OCI-LY7 (cell line): ENCODE data around the gene TSR1. TPM values are rescaled to one million over a fixed set of nuclear protein-coding genes. Genes with fewer than 3 reads are reported as not detected.
A peak's percentile ranks its signal among the peaks of the same experiment; 100 is the strongest.

ENCODE experiments used
- BruUV-seq: library from RNA; stranded (reverse); fragments of 400-500 nt; replicated peaks from 2 replicates; lab custom pipeline; 2021; lab: Mats Ljungman, UMichigan
- CTCF ChIA-PET: fragments of 300-600 bp; sonication (Branson Sonifier 250); formaldehyde crosslinking; loops from one replicate; lab custom pipeline; 2022; ENCODE audit warnings: antibody characterized with exemption; ENCODE audit not compliant: unreplicated experiment; lab: Charles Lee
- POLR2A ChIA-PET: fragments of 300-600 bp; sonication (Branson Sonifier 250); formaldehyde crosslinking; loops from one replicate; lab custom pipeline; 2022; ENCODE audit warnings: antibody characterized with exemption; lab: Charles Lee
- DNase-seq: peaks from one replicate; pipeline ENCODE4 v3.0.0-alpha.2; 2015; ENCODE audit warnings: low spot score
- H2AFZ ChIP-seq: fragments of 200-600 bp; sonication (generic), shearing (Covaris generic); 2 replicates; pipeline ENCODE4 v1.6.1; 2014; ENCODE audit warnings: mild to moderate bottlenecking, antibody characterized with exemption, low read length, moderate library complexity
- H3K27ac ChIP-seq: fragments of 200-600 bp; sonication (generic); 2 replicates; pipeline ENCODE4 v1.5.1; 2014; ENCODE audit warnings: mixed run types, low read depth, mild to moderate bottlenecking, moderate library complexity, low read length, inconsistent platforms; ENCODE audit not compliant: poor library complexity, severe bottlenecking
- H3K36me3 ChIP-seq: fragments of 200-600 bp; sonication (generic); 2 replicates; pipeline ENCODE4 v1.6.1; 2014; ENCODE audit warnings: mild to moderate bottlenecking, antibody characterized with exemption, low read length, moderate library complexity, mixed read lengths; ENCODE audit not compliant: insufficient read depth
- H3K4me1 ChIP-seq: fragments of 200-600 bp; sonication (generic); 2 replicates; pipeline ENCODE4 v1.5.1; 2014; ENCODE audit warnings: mild to moderate bottlenecking, low read length; ENCODE audit not compliant: insufficient read depth, poor library complexity, severe bottlenecking
- H3K4me2 ChIP-seq: fragments of 200-600 bp; sonication (generic); 2 replicates; pipeline ENCODE4 v1.6.1; 2014; ENCODE audit warnings: mild to moderate bottlenecking, low read length
- H3K4me3 ChIP-seq: fragments of 200-600 bp; sonication (generic); 2 replicates; pipeline ENCODE4 v1.5.1; 2014; ENCODE audit warnings: mild to moderate bottlenecking, low read depth, low read length; ENCODE audit not compliant: poor library complexity, severe bottlenecking
- H3K79me2 ChIP-seq: fragments of 200-600 bp; sonication (generic); 2 replicates; pipeline ENCODE4 v1.6.1; 2016; ENCODE audit warnings: low read depth, mild to moderate bottlenecking, low read length, moderate library complexity, mixed read lengths; ENCODE audit not compliant: insufficient read depth
- H3K9me2 ChIP-seq: fragments of 200-600 bp; sonication (generic); 2 replicates; pipeline ENCODE4 v1.6.1; 2016; ENCODE audit warnings: mild to moderate bottlenecking, low read length, mixed read lengths; ENCODE audit not compliant: insufficient read depth
- H3K9me3 ChIP-seq: fragments of 200-600 bp; sonication (generic); 2 replicates; pipeline ENCODE4 v1.6.1; 2014; ENCODE audit warnings: mild to moderate bottlenecking, mixed run types, low read length, mixed read lengths
- H4K20me1 ChIP-seq: fragments of 200-600 bp; sonication (generic); 2 replicates; pipeline ENCODE4 v1.6.1; 2014; ENCODE audit warnings: mild to moderate bottlenecking, antibody characterized with exemption, low read length, moderate library complexity, mixed read lengths; ENCODE audit not compliant: insufficient read depth
- CTCF ChIP-seq: fragments of 200-600 bp; sonication (generic); conservative IDR thresholded peaks from 2 replicates; pipeline ENCODE4 v1.5.1; 2014; ENCODE audit warnings: mild to moderate bottlenecking, antibody characterized with exemption, low read length, moderate library complexity, mixed read lengths
- EZH2phosphoT487 ChIP-seq: fragments of 200-600 bp; sonication (generic); IDR thresholded peaks from 2 replicates; pipeline ENCODE4 v1.6.1; 2018; ENCODE audit warnings: low read depth, borderline replicate concordance, mild to moderate bottlenecking, mixed run types, antibody characterized with exemption, low read length, moderate library complexity, mixed read lengths
- intact Hi-C: fragments of 100-400 bp; cut with micrococcal nuclease; formaldehyde crosslinking; loops from one replicate; pipeline ENCODE4 v1.10.0; 2022; ENCODE audit not compliant: unreplicated experiment
- total RNA-seq, 2 experiments: library from RNA; depleted of rRNA in 1 of 2; stranded (reverse); fragments of >200 nt in 1 of 2; shearing (Covaris generic) in 1 of 2; gene quantifications; 2 replicates each; pipeline ENCODE4 v1.2.3, GENCODE V29; 2014 to 2022

TSR1 gene
- total RNA-seq, 2 experiments from 2014 or later, result 58.7 to 85.8 TPM

GRCh38 chr17:2283302-2283701, 53.0 kb downstream of the TSR1 start:
- intact Hi-C loops, result no loop called here
- H2AFZ ChIP-seq, result no peak overlapping the region

GRCh38 chr17:2282297-2282873, 53.9 kb downstream of the TSR1 start:
- peaks cover 66% of the 10 kb centered on the region for H3K36me3 ChIP-seq
- CTCF ChIA-PET, result interaction anchor here (0.6 kb wide), 1 partner anchor 22 kb away, joined by 3 read pairs; the partner anchor contains the start of gene SRR

More at GRCh38 chr17:2283302-2283701, 53.0 kb downstream of the TSR1 start:
- H3K4me3 ChIP-seq, result no peak overlapping the region
- H3K9me3 ChIP-seq, result no peaks in the 10 kb centered on the region
- H4K20me1 ChIP-seq, result no peaks in the 10 kb centered on the region
- no peaks in the 10 kb centered on the region for H3K9me2 ChIP-seq
- peaks cover 71% of the 10 kb centered on the region for H3K36me3 ChIP-seq
- BruUV-seq, result no TSS peak
- H3K79me2 ChIP-seq, result no peaks in the 10 kb centered on the region
- CTCF ChIA-PET, result no interaction called here
- no peak overlapping the region for H3K27ac ChIP-seq
- no peak for TF ChIP-seq EZH2phosphoT487
- TF ChIP-seq CTCF, result no peak
- no peaks in the 10 kb centered on the region for H3K4me1 ChIP-seq
- DNase-seq, result no peak
- POLR2A ChIA-PET, result no interaction called here
- H3K4me2 ChIP-seq, result no peak overlapping the region

More at GRCh38 chr17:2282297-2282873, 53.9 kb downstream of the TSR1 start:
- no TSS peak for BruUV-seq
- no peaks in the 10 kb centered on the region for H3K9me3 ChIP-seq
- H3K4me2 ChIP-seq, result no peak overlapping the region
- H3K4me1 ChIP-seq, result no peaks in the 10 kb centered on the region
- intact Hi-C loops, result loop anchor here (1.0 kb wide), 1 partner anchor 227 kb away; the partner anchor contains the start of gene HIC1
- no peak overlapping the region for H3K27ac ChIP-seq
- no peak overlapping the region for H2AFZ ChIP-seq
- H3K4me3 ChIP-seq, result no peak overlapping the region
- H3K9me2 ChIP-seq, result no peaks in the 10 kb centered on the region
- no peaks in the 10 kb centered on the region for H4K20me1 ChIP-seq
- no peak for TF ChIP-seq EZH2phosphoT487
- peak; percentile 82 for TF ChIP-seq CTCF
- H3K79me2 ChIP-seq, result no peaks in the 10 kb centered on the region
- POLR2A ChIA-PET, result no interaction called here
- peak; percentile 72 for DNase-seq
